ENCODE measurements around the gene NEUROD6.

DNA sequence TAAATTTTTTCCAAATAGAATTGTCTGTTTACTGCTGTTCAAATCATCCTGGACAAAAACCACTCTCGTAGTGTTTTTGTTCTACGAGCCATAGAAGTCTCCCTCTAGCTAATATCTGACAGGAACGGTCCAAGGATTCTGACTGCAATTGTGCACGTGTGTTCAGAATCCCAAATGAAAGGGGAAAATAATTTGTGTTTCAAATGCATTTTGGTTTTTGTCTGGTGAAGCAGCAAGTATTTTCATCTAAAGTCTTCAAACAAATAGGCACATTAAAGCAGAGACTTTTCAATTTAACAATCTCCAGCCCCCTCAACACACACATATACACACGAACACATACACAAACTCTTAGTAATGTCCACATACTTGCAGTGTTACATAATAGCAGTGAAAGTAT, 475 bp downstream of the NEUROD6 start:
- TF ChIP-seq, protein P1, sequence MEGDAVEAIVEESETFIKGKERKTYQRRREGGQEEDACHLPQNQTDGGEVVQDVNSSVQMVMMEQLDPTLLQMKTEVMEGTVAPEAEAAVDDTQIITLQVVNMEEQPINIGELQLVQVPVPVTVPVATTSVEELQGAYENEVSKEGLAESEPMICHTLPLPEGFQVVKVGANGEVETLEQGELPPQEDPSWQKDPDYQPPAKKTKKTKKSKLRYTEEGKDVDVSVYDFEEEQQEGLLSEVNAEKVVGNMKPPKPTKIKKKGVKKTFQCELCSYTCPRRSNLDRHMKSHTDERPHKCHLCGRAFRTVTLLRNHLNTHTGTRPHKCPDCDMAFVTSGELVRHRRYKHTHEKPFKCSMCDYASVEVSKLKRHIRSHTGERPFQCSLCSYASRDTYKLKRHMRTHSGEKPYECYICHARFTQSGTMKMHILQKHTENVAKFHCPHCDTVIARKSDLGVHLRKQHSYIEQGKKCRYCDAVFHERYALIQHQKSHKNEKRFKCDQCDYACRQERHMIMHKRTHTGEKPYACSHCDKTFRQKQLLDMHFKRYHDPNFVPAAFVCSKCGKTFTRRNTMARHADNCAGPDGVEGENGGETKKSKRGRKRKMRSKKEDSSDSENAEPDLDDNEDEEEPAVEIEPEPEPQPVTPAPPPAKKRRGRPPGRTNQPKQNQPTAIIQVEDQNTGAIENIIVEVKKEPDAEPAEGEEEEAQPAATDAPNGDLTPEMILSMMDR (conservative IDR thresholded peaks at IDR 0.05; ENCODE audit: low read depth in 2 of 2), result no peak
- no peak for TF ChIP-seq EZH2 (IDR thresholded peaks at IDR 0.05; ENCODE audit: low read depth, unreplicated experiment)
- TF ChIP-seq POLR2AphosphoS5 (IDR thresholded peaks at IDR 0.05; ENCODE audit: low read depth), result no peak
- TF ChIP-seq STAT1 (IDR thresholded peaks at IDR 0.05; ENCODE audit: unreplicated experiment), result no peak
- TF ChIP-seq REST (IDR thresholded peaks at IDR 0.05; ENCODE audit: unreplicated experiment), result no peak
- no peak for TF ChIP-seq EZH2phosphoT487 (IDR thresholded peaks at IDR 0.05; ENCODE audit: unreplicated experiment)
- TF ChIP-seq, protein P2, sequence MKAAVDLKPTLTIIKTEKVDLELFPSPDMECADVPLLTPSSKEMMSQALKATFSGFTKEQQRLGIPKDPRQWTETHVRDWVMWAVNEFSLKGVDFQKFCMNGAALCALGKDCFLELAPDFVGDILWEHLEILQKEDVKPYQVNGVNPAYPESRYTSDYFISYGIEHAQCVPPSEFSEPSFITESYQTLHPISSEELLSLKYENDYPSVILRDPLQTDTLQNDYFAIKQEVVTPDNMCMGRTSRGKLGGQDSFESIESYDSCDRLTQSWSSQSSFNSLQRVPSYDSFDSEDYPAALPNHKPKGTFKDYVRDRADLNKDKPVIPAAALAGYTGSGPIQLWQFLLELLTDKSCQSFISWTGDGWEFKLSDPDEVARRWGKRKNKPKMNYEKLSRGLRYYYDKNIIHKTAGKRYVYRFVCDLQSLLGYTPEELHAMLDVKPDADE (IDR thresholded peaks at IDR 0.05), result no peak
- TF ChIP-seq CREB1 (CRISPR knock-in tag; IDR thresholded peaks at IDR 0.05; ENCODE audit: low read depth), result no peak
- TF ChIP-seq JUNB (IDR thresholded peaks at IDR 0.05; ENCODE audit: unreplicated experiment), result no peak
- TF ChIP-seq ZNF462 (CRISPR knock-in tag; IDR thresholded peaks at IDR 0.05), result no peak
- TF ChIP-seq NANOG (IDR thresholded peaks at IDR 0.05; ENCODE audit: borderline replicate concordance), result no peak

All from GM23338 (cell line).